ENCODE measurements around the gene KCNMB2.
"Not testable (repeated sequence)": the region's sequence is repeated elsewhere in the genome, so short reads cannot be mapped to it uniquely, and the experiment has no call there.

KCNMB2 gene

GRCh38 chr3:178536211-178537079, at the start of gene KCNMB2:
Gene KCNMB2, plus strand, starts transcription at chr3:178536436.
- in situ Hi-C loops (cut with HindIII; ENCODE audit: low sequenced_read_pairs) = no loop called here

- in situ Hi-C loops (cut with HindIII; ENCODE audit: low sequenced_read_pairs) = no loop called here
Observed at GRCh38 chr3:178486903-178487302, 49.3 kb upstream of the KCNMB2 start.

GRCh38 chr3:178487752-178488151, 48.5 kb upstream of the KCNMB2 start:
- in situ Hi-C loops (cut with HindIII; ENCODE audit: low sequenced_read_pairs) = no loop called here

- in situ Hi-C loops (cut with HindIII; ENCODE audit: low sequenced_read_pairs) = no loop called here
Observed at GRCh38 chr3:178491751-178492150, 44.5 kb upstream of the KCNMB2 start.

- in situ Hi-C loops (cut with HindIII; ENCODE audit: low sequenced_read_pairs) = no loop called here
Observed at GRCh38 chr3:178492491-178492890, 43.7 kb upstream of the KCNMB2 start.

- in situ Hi-C loops (cut with HindIII; ENCODE audit: low sequenced_read_pairs) = no loop called here
Observed at GRCh38 chr3:178494386-178494785, 41.9 kb upstream of the KCNMB2 start.

- in situ Hi-C loops (cut with HindIII; ENCODE audit: low sequenced_read_pairs) = no loop called here
Observed at GRCh38 chr3:178496911-178497310, 39.3 kb upstream of the KCNMB2 start.

GRCh38 chr3:178498871-178499270, 37.4 kb upstream of the KCNMB2 start:
- in situ Hi-C loops (cut with HindIII; ENCODE audit: low sequenced_read_pairs) = no loop called here

GRCh38 chr3:178500631-178501030, 35.6 kb upstream of the KCNMB2 start:
- in situ Hi-C loops (cut with HindIII; ENCODE audit: low sequenced_read_pairs) = no loop called here

- in situ Hi-C loops (cut with HindIII; ENCODE audit: low sequenced_read_pairs) = no loop called here
Observed at GRCh38 chr3:178504128-178504527, 32.1 kb upstream of the KCNMB2 start.

GRCh38 chr3:178505832-178506231, 30.4 kb upstream of the KCNMB2 start:
- in situ Hi-C loops (cut with HindIII; ENCODE audit: low sequenced_read_pairs) = no loop called here

- in situ Hi-C loops (cut with HindIII; ENCODE audit: low sequenced_read_pairs) = no loop called here
Observed at GRCh38 chr3:178507507-178508442, 28.5 kb upstream of the KCNMB2 start.

- in situ Hi-C loops (cut with HindIII; ENCODE audit: low sequenced_read_pairs) = no loop called here
Observed at GRCh38 chr3:178508443-178508825, 27.8 kb upstream of the KCNMB2 start.

GRCh38 chr3:178510496-178510895, 25.7 kb upstream of the KCNMB2 start:
- in situ Hi-C loops (cut with HindIII; ENCODE audit: low sequenced_read_pairs) = no loop called here

- in situ Hi-C loops (cut with HindIII; ENCODE audit: low sequenced_read_pairs) = no loop called here
Observed at GRCh38 chr3:178512647-178513046, 23.6 kb upstream of the KCNMB2 start.

GRCh38 chr3:178513546-178514380, 22.5 kb upstream of the KCNMB2 start:
- in situ Hi-C loops (cut with HindIII; ENCODE audit: low sequenced_read_pairs) = no loop called here

- in situ Hi-C loops (cut with HindIII; ENCODE audit: low sequenced_read_pairs) = no loop called here
Observed at GRCh38 chr3:178514401-178514800, 21.8 kb upstream of the KCNMB2 start.

- in situ Hi-C loops (cut with HindIII; ENCODE audit: low sequenced_read_pairs) = not testable (repeated sequence)
Observed at GRCh38 chr3:178515076-178515744, 21.0 kb upstream of the KCNMB2 start.

GRCh38 chr3:178517665-178518334, 18.4 kb upstream of the KCNMB2 start:
- in situ Hi-C loops (cut with HindIII; ENCODE audit: low sequenced_read_pairs) = no loop called here
